Neural crest cell (in vitro differentiated cells): ENCODE results near the gene CAT. TPM values are rescaled to one million over a fixed set of nuclear protein-coding genes. Genes with fewer than 3 reads are reported as not detected.

Source experiments
- DNase-seq: peaks from one replicate; pipeline ENCODE4 v3.0.0; 2021; ENCODE audit warnings: low read depth, mixed read lengths, low spot score
- H3K27ac Mint-ChIP-seq: one replicate; pipeline ENCODE4 v1.8.0; 2021; ENCODE audit warnings: mild to moderate bottlenecking, mixed read lengths; ENCODE audit not compliant: unreplicated experiment
- H3K27me3 Mint-ChIP-seq: 2 replicates; pipeline ENCODE4 v1.8.0; 2021; ENCODE audit warnings: low read depth, mild to moderate bottlenecking, mixed read lengths
- H3K36me3 Mint-ChIP-seq: 2 replicates; pipeline ENCODE4 v1.8.0; 2021; ENCODE audit warnings: low read depth, mild to moderate bottlenecking, mixed read lengths
- H3K4me1 Mint-ChIP-seq: 2 replicates; pipeline ENCODE4 v1.8.0; 2021; ENCODE audit warnings: mixed read lengths
- H3K4me3 Mint-ChIP-seq: one replicate; pipeline ENCODE4 v1.8.0; 2021; ENCODE audit warnings: mild to moderate bottlenecking, mixed read lengths
- H3K9me3 Mint-ChIP-seq: 2 replicates; pipeline ENCODE4 v1.8.0; 2021; ENCODE audit warnings: mixed read lengths
- total RNA-seq: library from RNA; stranded (reverse); gene quantifications from 2 replicates; pipeline ENCODE4 v1.2.1, GENCODE V29; 2021
- TF ChIP-seq, protein P1 (sequence below): fragments of 200-600 bp; sonication (generic); conservative IDR thresholded peaks from 2 replicates; pipeline ENCODE4 v1.5.0; 2021; ENCODE audit warnings: antibody characterized with exemption, mild to moderate bottlenecking

Gene CAT
- total RNA-seq, 1 donor from 2014 or later = 30.6 TPM

DNA sequence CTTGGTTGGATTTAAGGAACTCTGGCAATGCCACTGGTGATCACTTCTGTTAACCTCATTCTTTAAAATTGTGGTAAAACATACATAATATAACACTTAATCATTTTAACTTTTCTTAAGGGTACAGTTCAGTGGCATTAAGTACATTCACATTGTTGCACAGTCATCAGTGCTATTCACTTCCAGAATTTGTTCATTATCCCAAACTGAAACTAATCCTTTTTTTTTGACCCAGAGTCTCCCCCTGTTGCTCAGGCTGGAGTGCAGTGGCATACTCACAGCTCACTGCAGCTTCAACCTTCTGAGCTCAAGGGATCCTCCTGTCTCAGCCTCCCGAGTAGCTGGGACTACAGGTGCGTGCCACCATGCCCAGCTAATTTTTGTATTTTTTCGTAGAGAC, 64.2 kb downstream of the CAT start:
- no peak for DNase-seq
- Mint-ChIP-seq H3K36me3 (no peaks in the 10 kb centered on the region), H3K4me3 (no peak overlapping the region), H3K27me3 (no peaks in the 10 kb centered on the region), H3K4me1 (peaks cover 13% of the 10 kb centered on the region), H3K27ac (no peak overlapping the region), H3K9me3 (no peaks in the 10 kb centered on the region)
- TF ChIP-seq, protein P1, sequence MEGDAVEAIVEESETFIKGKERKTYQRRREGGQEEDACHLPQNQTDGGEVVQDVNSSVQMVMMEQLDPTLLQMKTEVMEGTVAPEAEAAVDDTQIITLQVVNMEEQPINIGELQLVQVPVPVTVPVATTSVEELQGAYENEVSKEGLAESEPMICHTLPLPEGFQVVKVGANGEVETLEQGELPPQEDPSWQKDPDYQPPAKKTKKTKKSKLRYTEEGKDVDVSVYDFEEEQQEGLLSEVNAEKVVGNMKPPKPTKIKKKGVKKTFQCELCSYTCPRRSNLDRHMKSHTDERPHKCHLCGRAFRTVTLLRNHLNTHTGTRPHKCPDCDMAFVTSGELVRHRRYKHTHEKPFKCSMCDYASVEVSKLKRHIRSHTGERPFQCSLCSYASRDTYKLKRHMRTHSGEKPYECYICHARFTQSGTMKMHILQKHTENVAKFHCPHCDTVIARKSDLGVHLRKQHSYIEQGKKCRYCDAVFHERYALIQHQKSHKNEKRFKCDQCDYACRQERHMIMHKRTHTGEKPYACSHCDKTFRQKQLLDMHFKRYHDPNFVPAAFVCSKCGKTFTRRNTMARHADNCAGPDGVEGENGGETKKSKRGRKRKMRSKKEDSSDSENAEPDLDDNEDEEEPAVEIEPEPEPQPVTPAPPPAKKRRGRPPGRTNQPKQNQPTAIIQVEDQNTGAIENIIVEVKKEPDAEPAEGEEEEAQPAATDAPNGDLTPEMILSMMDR = no peak

DNA sequence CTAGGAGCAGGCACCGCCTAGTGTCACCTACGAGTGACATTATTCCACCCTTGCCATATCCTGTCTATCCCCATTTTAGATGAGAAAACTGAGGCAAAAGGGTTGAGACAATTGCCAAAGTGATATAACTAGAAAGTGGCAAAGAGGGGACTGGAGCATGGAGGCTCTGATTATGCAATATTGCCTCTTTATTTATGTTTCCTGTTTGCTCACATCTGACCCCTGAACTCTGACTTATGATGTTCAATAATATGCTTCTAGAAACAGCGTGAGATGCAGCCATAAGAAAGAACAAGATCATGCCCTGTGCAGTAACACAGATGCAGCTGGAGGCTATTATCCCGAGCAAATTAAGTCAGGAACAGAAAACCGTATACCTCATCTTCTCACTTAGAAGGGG, 67.1 kb downstream of the CAT start:
- TF ChIP-seq, protein P1 = no peak
- DNase-seq = no peak
- peaks cover 24% of the 10 kb centered on the region for H3K4me1 Mint-ChIP-seq
- H3K36me3 Mint-ChIP-seq = no peaks in the 10 kb centered on the region
- H3K27ac Mint-ChIP-seq = no peak overlapping the region
- H3K9me3 Mint-ChIP-seq = no peaks in the 10 kb centered on the region
- H3K4me3 Mint-ChIP-seq = no peak overlapping the region
- H3K27me3 Mint-ChIP-seq = no peaks in the 10 kb centered on the region

DNA sequence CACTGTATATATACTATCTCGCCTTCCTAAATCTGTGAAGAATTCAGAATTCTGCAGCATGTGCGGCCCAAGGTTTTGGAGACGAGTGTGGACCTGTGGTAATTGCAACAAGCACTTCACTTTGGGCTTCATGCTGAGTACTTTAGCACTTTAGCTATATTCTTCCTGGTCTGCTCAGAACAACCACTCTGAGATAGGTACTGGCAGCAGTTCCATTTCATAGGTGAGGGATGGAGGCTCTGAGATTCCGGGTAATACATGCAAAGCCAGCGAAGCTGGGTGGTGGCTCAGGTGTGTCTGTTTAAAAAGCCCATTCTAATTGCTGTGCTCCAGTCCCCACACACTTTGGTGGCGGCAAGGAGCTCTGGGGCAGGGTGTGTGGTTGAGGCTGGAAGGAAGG, 68.4 kb downstream of the CAT start:
- Mint-ChIP-seq H3K4me3 (no peak overlapping the region), H3K4me1 (peaks cover 20% of the 10 kb centered on the region), H3K9me3 (no peaks in the 10 kb centered on the region), H3K27ac (no peak overlapping the region), H3K36me3 (no peaks in the 10 kb centered on the region), H3K27me3 (no peaks in the 10 kb centered on the region)
- no peak for DNase-seq
- TF ChIP-seq, protein P1 = no peak

DNA sequence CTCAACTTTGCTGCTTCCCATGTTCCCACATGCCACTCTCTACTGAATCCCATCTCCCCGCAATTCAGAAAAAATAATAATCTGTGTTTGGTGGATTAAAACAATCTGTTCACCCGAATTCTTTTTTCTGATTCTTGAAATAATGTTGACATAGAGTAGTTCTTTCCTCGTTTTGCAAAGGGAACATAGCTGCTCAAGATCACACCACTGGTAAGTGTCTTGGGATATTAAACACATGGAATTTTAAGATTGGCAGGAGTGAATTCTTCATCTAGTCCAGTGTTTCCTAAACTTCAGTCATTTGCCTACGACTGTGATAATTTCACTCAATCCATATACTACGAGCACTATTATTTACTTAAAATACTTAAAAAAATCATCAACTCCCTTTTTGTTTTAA, 68.9 kb downstream of the CAT start:
- Mint-ChIP-seq H3K36me3 (no peaks in the 10 kb centered on the region), H3K9me3 (no peaks in the 10 kb centered on the region), H3K27ac (no peak overlapping the region), H3K4me3 (no peak overlapping the region), H3K27me3 (no peaks in the 10 kb centered on the region), H3K4me1 (peaks cover 20% of the 10 kb centered on the region)
- TF ChIP-seq, protein P1 = no peak
- no peak for DNase-seq

DNA sequence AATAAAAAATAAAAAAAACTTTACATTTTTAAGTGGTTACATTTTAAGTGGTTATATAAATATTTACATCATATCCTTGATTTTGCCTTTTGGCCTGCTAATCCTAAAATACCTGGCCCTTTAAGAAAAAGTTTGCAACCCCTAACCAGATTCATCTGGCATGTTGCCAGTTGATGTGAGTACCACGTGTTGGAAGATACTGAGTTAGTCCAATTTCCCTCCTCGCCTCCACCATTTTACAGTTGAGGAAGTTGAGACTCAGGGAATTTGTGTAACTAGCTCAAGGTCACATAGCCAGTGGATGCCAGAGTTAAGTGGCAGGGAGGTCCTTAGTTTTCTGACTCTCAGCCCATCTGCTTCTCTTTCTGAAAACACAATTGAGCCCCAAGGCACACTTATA, 69.8 kb downstream of the CAT start:
- TF ChIP-seq, protein P1 = no peak
- Mint-ChIP-seq H3K36me3 (no peaks in the 10 kb centered on the region), H3K27ac (no peak overlapping the region), H3K4me3 (no peak overlapping the region), H3K9me3 (no peaks in the 10 kb centered on the region), H3K4me1 (peaks cover 24% of the 10 kb centered on the region), H3K27me3 (no peaks in the 10 kb centered on the region)
- DNase-seq = no peak

DNA sequence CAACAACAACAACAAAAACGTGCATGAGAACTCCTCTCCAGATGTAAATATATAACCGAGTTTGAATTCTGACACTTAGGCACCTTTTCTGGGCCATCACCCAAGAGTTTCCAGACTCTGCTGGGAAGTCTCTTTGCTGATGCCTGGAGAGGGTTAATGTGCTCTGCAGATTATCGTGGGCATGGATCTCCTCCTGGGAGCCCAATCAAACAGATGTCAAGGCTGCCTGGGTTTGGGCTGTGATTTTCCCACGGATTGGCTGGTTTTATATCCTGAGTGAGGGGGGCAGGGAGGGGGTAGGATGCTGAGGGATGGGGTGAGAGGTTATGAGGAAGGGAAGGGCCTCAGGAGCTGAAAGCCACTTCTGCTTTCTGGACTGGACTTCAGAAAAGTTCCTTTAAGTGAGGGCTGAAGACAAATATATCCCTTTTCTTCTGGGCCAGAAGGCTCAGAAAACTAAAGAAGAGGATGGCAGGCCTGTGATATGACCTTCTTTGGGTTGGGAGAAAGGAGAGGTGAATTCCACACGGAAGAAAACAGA, 70.7 kb downstream of the CAT start:
- Mint-ChIP-seq H3K27me3 (no peaks in the 10 kb centered on the region), H3K36me3 (no peaks in the 10 kb centered on the region), H3K4me1 (peaks cover 24% of the 10 kb centered on the region), H3K27ac (no peak overlapping the region), H3K4me3 (no peak overlapping the region), H3K9me3 (no peaks in the 10 kb centered on the region)
- TF ChIP-seq, protein P1 = no peak
- DNase-seq = no peak
